CD4-positive, alpha-beta memory T cell (primary cell): Measurements from ENCODE around the gene CATSPERB. TPM values are rescaled to one million over a fixed set of nuclear protein-coding genes. Genes with fewer than 3 reads are reported as not detected.

Source experiments
- CTCF ChIA-PET: fragments of 350-600 bp; sonication (Branson Sonifier 250); formaldehyde crosslinking; loops from one replicate; lab custom pipeline; 2021; ENCODE audit warnings: inconsistent platforms; ENCODE audit not compliant: partially characterized antibody; lab: Charles Lee
- POLR2A ChIA-PET: fragments of 350-600 bp; sonication (Branson Sonifier 250); formaldehyde crosslinking; loops from one replicate; lab custom pipeline; 2021; ENCODE audit not compliant: partially characterized antibody; lab: Charles Lee
- DNase-seq, 5 donors: peaks; one replicate each; pipeline versions ENCODE4 v3.0.0 to v3.0.0-alpha.2; 2020 to 2022; ENCODE audit warnings: mixed read lengths in 1 of 5
- H3K27ac ChIP-seq: one replicate; pipeline ENCODE4 v1.7.0; 2013; ENCODE audit warnings: low read depth, low read length
- H3K27me3 ChIP-seq: 2 replicates; pipeline ENCODE4 v1.7.0; 2013; ENCODE audit warnings: mild to moderate bottlenecking, low read length, moderate library complexity; ENCODE audit not compliant: insufficient read depth
- H3K36me3 ChIP-seq: 2 replicates; pipeline ENCODE4 v1.7.0; 2013; ENCODE audit warnings: mild to moderate bottlenecking, low read length, moderate library complexity; ENCODE audit not compliant: insufficient read depth
- H3K4me1 ChIP-seq: 2 replicates; pipeline ENCODE4 v1.7.0; 2013; ENCODE audit warnings: mild to moderate bottlenecking, low read length, moderate library complexity; ENCODE audit not compliant: insufficient read depth
- H3K4me3 ChIP-seq, 2 donors: one replicate each; pipeline ENCODE4 v1.7.0; 2013; ENCODE audit warnings: low read length in 2 of 2, mild to moderate bottlenecking in 1 of 2
- H3K9me3 ChIP-seq, 2 donors: one replicate each; pipeline ENCODE4 v1.7.0; 2013; ENCODE audit warnings: low read length in 2 of 2, control low read depth in 1 of 2; ENCODE audit not compliant: control insufficient read depth in 1 of 2
- H3K27ac Mint-ChIP-seq, 7 donors: one replicate each; pipeline ENCODE4 v1.8.0; 2020 to 2021; ENCODE audit warnings: mixed read lengths in 7 of 7, mild to moderate bottlenecking in 6 of 7, inconsistent platforms in 3 of 7, moderate library complexity in 3 of 7
- H3K27me3 Mint-ChIP-seq, 2 donors: one replicate each; pipeline ENCODE4 v1.8.0; 2020 to 2021; ENCODE audit warnings: mixed read lengths in 2 of 2
- H3K36me3 Mint-ChIP-seq, 2 donors: one replicate each; pipeline ENCODE4 v1.8.0; 2020 to 2021; ENCODE audit warnings: mixed read lengths in 2 of 2, inconsistent platforms in 1 of 2, mild to moderate bottlenecking in 1 of 2
- H3K4me1 Mint-ChIP-seq, 4 donors: one replicate each; pipeline ENCODE4 v1.8.0; 2020 to 2021; ENCODE audit warnings: mixed read lengths in 4 of 4, mild to moderate bottlenecking in 1 of 4
- H3K4me3 Mint-ChIP-seq, 8 donors: one replicate each; pipeline ENCODE4 v1.8.0; 2020 to 2021; ENCODE audit warnings: mixed read lengths in 8 of 8, mild to moderate bottlenecking in 7 of 8, moderate library complexity in 6 of 8, inconsistent platforms in 3 of 8
- H3K9me3 Mint-ChIP-seq, 8 donors: one replicate each; pipeline ENCODE4 v1.8.0; 2020 to 2021; ENCODE audit warnings: mixed read lengths in 8 of 8, mild to moderate bottlenecking in 5 of 8, inconsistent platforms in 3 of 8, moderate library complexity in 1 of 8
- intact Hi-C: fragments of 100-400 bp; cut with micrococcal nuclease; formaldehyde crosslinking; loops from one replicate; pipeline ENCODE4 v1.15.1; 2023
- polyA plus RNA-seq, 2 donors: library from polyadenylated mRNA; unstranded; fragments of 300-500 nt; fragmentation: Illumina TruSeq; gene quantifications; one replicate each; pipeline ENCODE4 v1.2.3, GENCODE V29; 2021
- total RNA-seq, 2 experiments: library from RNA; stranded (reverse); gene quantifications; one replicate each; pipeline ENCODE4 v1.2.3, GENCODE V29; 2021

The CATSPERB gene
- total RNA-seq = 1 to 10 TPM; 6.0 to 6.7 TPM
- polyA plus RNA-seq = 1 to 10 TPM; 1.2 to 1.4 TPM

- Histone ChIP-seq H3K4me3 (no peak within 1 kb of the TSS), H3K27me3 (no peaks in the 10 kb centered on the region), H3K36me3 (no peaks in the 10 kb centered on the region), H3K27ac (no peak within 1 kb of the TSS), H3K4me1 (no peaks in the 10 kb centered on the region), H3K9me3 (no peaks in the 10 kb centered on the region)
- POLR2A ChIA-PET = no interaction called here
- H3K9me3 Mint-ChIP-seq = no peaks in the 10 kb centered on the region
- intact Hi-C loops = no loop called here
- peak within 1 kb of the TSS in 1 of 7 donors; percentile 14 for H3K27ac Mint-ChIP-seq
- H3K27me3 Mint-ChIP-seq = no peaks in the 10 kb centered on the region
- CTCF ChIA-PET = interaction anchor here (1.3 kb wide), 1 partner anchor 179 kb away, joined by 3 read pairs; no protein-coding TSS in a partner anchor
- H3K4me1 Mint-ChIP-seq = no peaks in the 10 kb centered on the region
- H3K36me3 Mint-ChIP-seq = peaks cover 0 to 13% of the 10 kb centered on the region in 2 donors
- no peak within 1 kb of the TSS for H3K4me3 Mint-ChIP-seq
- no peak for DNase-seq
These were observed at the start of gene CATSPERB for GRCh38 chr14:91731986-91732385. TSS of gene CATSPERB (minus strand) at chr14:91732086. CDS start at chr14:91729479, 2,607 bp downstream.

- Mint-ChIP-seq H3K27me3 (no peaks in the 10 kb centered on the region), H3K9me3 (no peaks in the 10 kb centered on the region), H3K4me1 (peaks cover 0 to 9% (median under 1%) of the 10 kb centered on the region in 4 donors), H3K4me3 (no peak overlapping the region), H3K36me3 (peaks cover 44 to 63% of the 10 kb centered on the region in 2 donors), H3K27ac (no peak overlapping the region)
- ChIA-PET CTCF (interaction anchor here (0.6 to 2.2 kb wide), 5 partner anchors 11 to 131 kb away, joined by 3 to 10 read pairs (median 3); no protein-coding TSS in a partner anchor), POLR2A (interaction anchor here (1.9 kb wide), 1 partner anchor 55 kb away, joined by 10 read pairs; no protein-coding TSS in a partner anchor)
- no peaks in the 10 kb centered on the region for H3K4me1 ChIP-seq
- H3K27me3 ChIP-seq = no peaks in the 10 kb centered on the region
- H3K27ac ChIP-seq = no peak overlapping the region
- no peak overlapping the region for H3K4me3 ChIP-seq
- peaks cover 33% of the 10 kb centered on the region for H3K36me3 ChIP-seq
- intact Hi-C loops = loop anchor here (10.0 kb wide), 1 partner anchor 194 kb away; no protein-coding TSS in a partner anchor
- no peaks in the 10 kb centered on the region for H3K9me3 ChIP-seq
- DNase-seq = no peak
These were observed 48.6 kb upstream of the CATSPERB start for GRCh38 chr14:91780452-91780851.

DNA sequence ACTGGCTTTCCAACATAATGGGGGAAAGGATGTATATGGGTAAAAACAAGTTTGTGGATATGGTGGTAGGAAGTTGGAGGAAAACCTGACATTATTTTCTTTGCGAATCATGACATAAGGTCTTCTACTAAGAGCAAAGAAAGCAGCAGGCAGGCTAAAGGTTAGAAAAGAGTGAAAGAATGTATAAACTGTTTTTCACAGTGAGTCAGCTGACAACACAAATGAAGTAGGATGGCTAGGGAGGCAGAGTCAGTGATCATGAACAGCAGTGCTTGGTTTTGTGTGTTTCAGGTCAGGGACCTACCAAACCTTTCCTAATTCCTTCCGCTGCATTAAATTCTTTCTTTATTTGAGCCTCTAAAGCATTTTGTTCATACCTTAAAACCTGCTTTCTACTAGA, 46.3 kb upstream of the CATSPERB start:
- H3K4me1 Mint-ChIP-seq = peaks cover 15 to 16% (median 16%) of the 10 kb centered on the region in 4 donors
- no peaks in the 10 kb centered on the region for H3K9me3 Mint-ChIP-seq
- Histone ChIP-seq H3K9me3 (no peaks in the 10 kb centered on the region), H3K27me3 (no peaks in the 10 kb centered on the region), H3K27ac (no peak overlapping the region), H3K36me3 (peaks cover 19% of the 10 kb centered on the region), H3K4me3 (no peak overlapping the region), H3K4me1 (no peaks in the 10 kb centered on the region)
- no peak for DNase-seq
- ChIA-PET POLR2A (no interaction called here), CTCF (interaction anchor here (0.9 kb wide), 1 partner anchor 133 kb away, joined by 3 read pairs; no protein-coding TSS in a partner anchor)
- intact Hi-C loops = no loop called here
- H3K36me3 Mint-ChIP-seq = peaks cover 40 to 49% of the 10 kb centered on the region in 2 donors
- H3K27ac Mint-ChIP-seq = peak overlapping the region in 2 of 7 donors; percentile 26 to 44
- no peak overlapping the region for H3K4me3 Mint-ChIP-seq
- H3K27me3 Mint-ChIP-seq = no peaks in the 10 kb centered on the region

DNA sequence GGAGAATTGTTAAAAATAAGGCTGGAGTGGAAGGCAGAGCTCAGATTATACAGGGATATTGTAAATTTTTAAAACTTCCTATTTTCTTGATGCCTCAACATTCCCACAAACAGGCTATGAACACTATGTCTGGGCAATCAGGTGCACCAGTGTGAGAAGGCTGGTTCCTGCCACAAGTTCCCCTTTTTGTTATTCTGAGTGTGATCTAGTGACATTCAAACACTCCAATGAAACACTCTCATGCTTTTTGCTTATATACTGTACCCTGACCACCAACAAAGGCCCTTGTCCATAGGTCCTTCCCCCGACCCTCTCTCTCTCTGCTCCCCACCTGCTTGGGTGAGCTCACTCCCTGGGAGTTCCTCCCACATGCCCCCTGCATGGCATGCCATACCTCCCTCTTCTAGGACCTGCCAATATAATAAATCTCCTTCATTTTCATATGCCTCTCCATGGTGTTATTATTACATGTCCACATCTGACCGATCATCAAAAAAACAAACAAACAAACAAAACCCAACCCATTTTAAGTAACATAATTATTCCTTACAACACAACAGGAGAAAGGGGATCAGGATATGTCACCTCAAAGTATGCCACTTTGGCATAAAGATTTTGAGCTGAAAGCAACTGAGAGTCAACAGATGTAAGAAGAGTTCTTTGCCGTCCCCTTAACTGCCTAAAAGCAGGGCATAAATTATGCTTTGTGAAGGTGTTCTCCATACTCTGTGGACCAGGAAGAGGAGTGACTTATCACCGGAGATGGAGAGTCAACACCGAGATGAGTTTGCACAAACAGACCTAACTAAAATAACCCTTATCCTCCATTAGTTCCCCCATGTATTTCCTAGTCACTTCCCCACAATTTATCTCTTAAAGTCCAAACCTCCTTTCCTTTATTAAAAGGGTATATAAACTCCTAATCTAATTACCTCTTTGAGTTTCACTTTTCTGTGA, 42.5 kb upstream of the CATSPERB start:
- Histone ChIP-seq H3K4me3 (no peak overlapping the region), H3K27me3 (no peaks in the 10 kb centered on the region), H3K36me3 (no peaks in the 10 kb centered on the region), H3K9me3 (no peaks in the 10 kb centered on the region), H3K4me1 (no peaks in the 10 kb centered on the region), H3K27ac (no peak overlapping the region)
- intact Hi-C loops = no loop called here
- no peak for DNase-seq
- ChIA-PET CTCF (interaction anchor here (2.4 kb wide), 1 partner anchor 137 kb away, joined by 6 read pairs; no protein-coding TSS in a partner anchor), POLR2A (interaction anchor here (0.5 kb wide), 1 partner anchor 740 kb away, joined by 3 read pairs; no protein-coding TSS in a partner anchor)
- Mint-ChIP-seq H3K4me1 (peaks cover 16 to 20% (median 16%) of the 10 kb centered on the region in 4 donors), H3K36me3 (peaks cover 36 to 43% of the 10 kb centered on the region in 2 donors), H3K27me3 (no peaks in the 10 kb centered on the region), H3K4me3 (no peak overlapping the region), H3K27ac (peak overlapping the region in 6 of 7 donors; percentile 36 to 85 (median 46)), H3K9me3 (no peaks in the 10 kb centered on the region)

- H3K9me3 Mint-ChIP-seq = peaks cover 0 to 1% (median 0%) of the 10 kb centered on the region in 8 donors
- H3K36me3 Mint-ChIP-seq = peaks cover 30 to 37% of the 10 kb centered on the region in 2 donors
- peak overlapping the region in 1 of 7 donors; percentile 34 for H3K27ac Mint-ChIP-seq
- no peak for DNase-seq
- no peaks in the 10 kb centered on the region for H3K9me3 ChIP-seq
- no peaks in the 10 kb centered on the region for H3K36me3 ChIP-seq
- peaks cover 6 to 16% (median 13%) of the 10 kb centered on the region in 4 donors for H3K4me1 Mint-ChIP-seq
- H3K27me3 Mint-ChIP-seq = no peaks in the 10 kb centered on the region
- CTCF ChIA-PET = no interaction called here
- POLR2A ChIA-PET = interaction anchor here (0.8 to 1.7 kb wide), 2 partner anchors 13 to 141 kb away, joined by 3 to 5 read pairs; no protein-coding TSS in a partner anchor
- no peak overlapping the region for H3K27ac ChIP-seq
- H3K4me3 Mint-ChIP-seq = no peak overlapping the region
- no peaks in the 10 kb centered on the region for H3K4me1 ChIP-seq
- H3K27me3 ChIP-seq = no peaks in the 10 kb centered on the region
- no peak overlapping the region for H3K4me3 ChIP-seq
- intact Hi-C loops = no loop called here
These were observed 38.3 kb upstream of the CATSPERB start for GRCh38 chr14:91770185-91770584.

DNA sequence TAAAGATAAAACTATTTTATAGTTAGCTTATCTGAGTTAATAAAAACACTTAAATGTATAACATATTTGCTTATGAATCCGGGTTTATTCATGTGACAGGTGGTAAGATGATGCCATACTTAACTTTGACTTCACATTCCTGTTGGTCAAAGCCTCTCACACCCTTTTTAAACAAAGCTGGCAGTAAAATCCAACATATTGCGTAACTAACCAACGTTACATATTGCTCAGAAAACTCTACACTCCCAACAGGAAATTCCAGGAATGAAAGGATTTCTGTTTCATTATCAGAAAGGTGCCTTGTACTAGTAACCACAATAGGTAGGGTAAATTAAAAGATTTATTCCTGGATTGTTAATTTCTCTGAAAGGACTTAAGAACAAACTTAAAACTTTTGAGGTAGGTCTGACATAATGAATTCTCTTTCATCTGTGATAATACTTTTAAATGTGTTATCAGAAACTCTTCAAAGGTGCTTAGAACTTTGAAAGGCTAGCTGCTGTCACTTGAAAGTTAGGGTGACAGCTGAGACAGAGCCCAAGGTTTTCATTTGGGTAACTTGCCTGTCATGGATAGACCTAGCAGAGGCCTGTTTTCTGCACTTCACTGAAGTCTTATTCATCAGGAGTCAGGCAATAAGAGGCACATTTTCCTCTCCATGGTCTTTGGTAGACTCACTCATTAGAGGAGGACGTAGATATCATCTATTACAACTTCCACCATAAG, 23.8 kb upstream of the CATSPERB start:
- no peaks in the 10 kb centered on the region for H3K27me3 Mint-ChIP-seq
- ChIA-PET CTCF (no interaction called here), POLR2A (no interaction called here)

More for the DNA sequence above, 23.8 kb upstream of the CATSPERB start:
- Histone ChIP-seq H3K27me3 (no peaks in the 10 kb centered on the region), H3K9me3 (peaks cover 0 to 3% of the 10 kb centered on the region in 2 donors), H3K4me3 (no peak overlapping the region), H3K36me3 (peaks cover 6% of the 10 kb centered on the region), H3K27ac (no peak overlapping the region), H3K4me1 (no peaks in the 10 kb centered on the region)
- Mint-ChIP-seq H3K4me1 (peaks cover 0 to 1% (median 0%) of the 10 kb centered on the region in 4 donors), H3K4me3 (no peak overlapping the region), H3K27ac (no peak overlapping the region), H3K9me3 (peaks cover 0 to 11% (median 6%) of the 10 kb centered on the region in 8 donors), H3K36me3 (peaks cover 20 to 24% of the 10 kb centered on the region in 2 donors)
- intact Hi-C loops = no loop called here
- no peak for DNase-seq
